Sigmoid colon (tissue), 4 donors: Measurements from ENCODE around the gene TOMM70.

Experiments
- CTCF ChIP-seq, 4 experiments: fragments of 450-650 bp in 3 of 4; fragments of 200-600 bp in 1 of 4; IDR thresholded peaks; one replicate each; pipeline ENCODE4 v1.5.1; 2016 to 2019; ENCODE audit warnings: antibody characterized with exemption in 4 of 4, mild to moderate bottlenecking in 3 of 4, moderate library complexity in 2 of 4
- EP300 ChIP-seq, 4 donors: sonication (generic); formaldehyde crosslinking; IDR thresholded peaks; one replicate each; pipeline ENCODE4 v1.6.1; 2017; ENCODE audit warnings: antibody characterized with exemption in 4 of 4
- POLR2AphosphoS5 ChIP-seq, 4 donors: sonication (generic); formaldehyde crosslinking; IDR thresholded peaks; one replicate each; pipeline ENCODE4 v1.6.1; 2017; ENCODE audit warnings: antibody characterized with exemption in 4 of 4

GRCh38 chr3:100366424-100366823 lies 34.5 kb downstream of the TOMM70 start:
- no peak for TF ChIP-seq CTCF (IDR thresholded peaks at IDR 0.05)
- no peak for TF ChIP-seq POLR2AphosphoS5 (IDR thresholded peaks at IDR 0.05)
- TF ChIP-seq EP300 (IDR thresholded peaks at IDR 0.05) = no peak
